GM21528 (cell line): Measurements from ENCODE around the gene STEAP1B.
"Not testable (repeated sequence)": the region's sequence is repeated elsewhere in the genome, so short reads cannot be mapped to it uniquely, and the experiment has no call there.

Experiments used
- ATAC-seq: cut with Tn5 transposase; IDR thresholded peaks from one replicate; pipeline ENCODE4 v1.9.1; 2021; ENCODE audit warnings: mild to moderate bottlenecking, moderate library complexity; ENCODE audit not compliant: unreplicated experiment, low FRiP score

The STEAP1B gene

DNA sequence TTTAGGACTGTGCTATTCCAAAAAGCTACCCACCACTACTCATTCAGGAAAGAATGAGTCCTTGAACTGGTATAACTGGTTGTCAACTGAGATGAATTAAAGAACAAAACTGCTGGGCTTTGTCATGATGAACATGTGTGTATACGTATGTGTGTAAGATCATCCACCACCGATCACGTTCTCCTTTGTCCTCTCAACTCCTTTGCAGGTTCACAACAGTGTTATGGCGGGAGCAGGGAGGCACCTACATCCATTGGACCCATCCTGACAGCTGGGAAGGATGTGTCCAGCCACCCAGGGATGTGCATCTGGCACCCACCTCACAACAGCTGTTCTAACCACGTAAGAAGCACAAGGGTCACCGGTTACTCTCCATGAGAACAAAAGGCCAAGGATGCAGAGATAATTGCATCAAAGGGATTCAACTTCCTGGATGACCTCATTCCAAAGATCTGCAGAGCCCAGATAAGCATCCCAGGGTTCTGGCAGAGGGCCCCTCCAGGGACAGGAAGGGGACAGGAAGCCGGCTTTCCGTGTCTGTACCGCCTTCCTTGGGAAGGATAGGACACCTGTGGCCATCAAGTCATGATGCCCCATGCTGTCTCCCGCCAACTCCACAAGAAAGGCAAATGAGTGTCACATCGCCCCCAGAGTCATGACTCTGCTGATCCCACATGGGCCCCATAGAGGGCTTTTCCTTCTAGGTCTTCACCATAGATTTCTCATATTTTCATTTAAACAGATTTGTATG, 66.1 kb downstream of the STEAP1B start:
- no peak for ATAC-seq

GRCh38 chr7:22433165-22433700, 66.8 kb downstream of the STEAP1B start:
- not testable (repeated sequence) for ATAC-seq

DNA sequence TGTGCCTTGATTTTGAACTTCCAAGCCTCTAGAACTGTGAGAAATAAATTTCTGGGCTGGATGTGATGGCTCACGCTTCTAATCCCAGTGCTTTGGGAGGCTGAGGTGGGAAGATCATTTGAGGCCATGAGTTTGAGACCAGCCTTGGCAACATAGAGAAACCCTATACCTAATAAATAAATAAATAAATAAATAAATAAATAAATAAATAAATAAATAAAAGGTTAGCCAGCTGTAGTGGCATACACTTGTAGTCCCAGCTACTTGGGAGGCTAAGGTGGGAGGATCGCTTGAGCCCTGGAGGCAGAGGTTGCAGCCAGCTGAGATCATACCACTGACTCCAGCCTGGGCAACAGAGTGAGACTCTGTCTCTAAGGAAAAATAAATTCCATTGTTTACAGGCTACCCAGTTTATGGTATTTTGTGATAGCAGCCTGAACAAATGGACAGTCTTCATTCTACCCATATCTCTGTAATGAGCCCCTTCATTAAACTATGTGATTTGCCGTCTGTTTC, 67.7 kb downstream of the STEAP1B start:
- no peak for ATAC-seq

DNA sequence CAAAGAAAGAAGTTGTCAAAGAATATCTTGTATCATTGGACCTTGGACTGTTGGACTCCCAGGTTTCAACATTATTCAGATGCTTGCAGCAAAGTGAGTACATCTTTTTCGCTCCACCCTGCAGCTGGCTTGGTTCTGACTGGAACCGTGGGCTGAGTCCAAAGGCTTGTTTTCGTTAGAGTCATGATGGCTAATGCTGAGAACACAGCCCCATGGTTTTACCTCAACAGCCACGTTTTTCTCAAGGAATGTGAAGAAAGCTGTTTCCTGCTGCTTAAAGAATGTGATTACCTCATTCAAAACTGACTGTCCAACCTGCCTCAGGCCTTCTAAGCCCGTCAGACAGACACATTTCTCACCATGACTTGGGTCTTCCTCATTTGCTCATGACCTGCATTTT, 69.5 kb downstream of the STEAP1B start:
- ATAC-seq, result no peak

DNA sequence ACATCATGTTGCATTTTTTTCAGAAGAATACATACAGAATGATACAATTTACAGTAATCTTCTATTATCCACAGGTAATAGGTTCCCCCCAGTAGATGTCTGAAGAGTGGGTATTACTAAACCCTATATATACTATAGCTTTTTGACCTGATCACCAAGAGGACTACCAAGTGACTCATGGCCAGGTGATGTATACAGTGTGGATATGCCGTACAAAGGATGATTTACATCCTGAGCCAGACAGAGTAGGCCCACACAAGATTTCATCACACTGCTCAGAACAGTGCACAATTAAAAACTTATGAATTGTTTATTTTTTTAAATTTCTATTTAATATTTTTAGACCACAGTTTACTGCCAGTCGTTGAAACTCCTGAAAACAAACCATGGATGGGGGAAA, 70.6 kb downstream of the STEAP1B start:
- ATAC-seq, result no peak

DNA sequence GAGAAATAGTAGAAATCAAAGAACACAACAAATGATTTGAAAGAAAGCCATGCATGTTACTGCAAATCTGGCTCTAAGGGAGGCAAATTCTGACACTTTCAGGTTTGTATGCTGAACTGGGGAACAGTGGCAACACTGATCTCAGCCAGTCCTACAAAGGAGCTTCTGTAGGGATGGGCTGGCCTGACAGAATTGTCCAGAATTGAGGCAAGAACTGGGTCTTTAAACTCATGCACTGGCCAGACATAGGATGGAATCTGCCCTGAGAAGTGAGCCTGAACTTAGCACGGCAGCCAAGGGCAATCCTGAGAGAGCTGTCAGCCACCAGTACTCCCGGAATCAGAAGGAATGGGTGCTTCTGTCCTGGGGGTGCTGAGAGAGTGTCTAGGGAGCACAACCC, 72.1 kb downstream of the STEAP1B start:
- ATAC-seq, result no peak

GRCh38 chr7:22427104-22427503, 72.9 kb downstream of the STEAP1B start:
- ATAC-seq, result no peak

DNA sequence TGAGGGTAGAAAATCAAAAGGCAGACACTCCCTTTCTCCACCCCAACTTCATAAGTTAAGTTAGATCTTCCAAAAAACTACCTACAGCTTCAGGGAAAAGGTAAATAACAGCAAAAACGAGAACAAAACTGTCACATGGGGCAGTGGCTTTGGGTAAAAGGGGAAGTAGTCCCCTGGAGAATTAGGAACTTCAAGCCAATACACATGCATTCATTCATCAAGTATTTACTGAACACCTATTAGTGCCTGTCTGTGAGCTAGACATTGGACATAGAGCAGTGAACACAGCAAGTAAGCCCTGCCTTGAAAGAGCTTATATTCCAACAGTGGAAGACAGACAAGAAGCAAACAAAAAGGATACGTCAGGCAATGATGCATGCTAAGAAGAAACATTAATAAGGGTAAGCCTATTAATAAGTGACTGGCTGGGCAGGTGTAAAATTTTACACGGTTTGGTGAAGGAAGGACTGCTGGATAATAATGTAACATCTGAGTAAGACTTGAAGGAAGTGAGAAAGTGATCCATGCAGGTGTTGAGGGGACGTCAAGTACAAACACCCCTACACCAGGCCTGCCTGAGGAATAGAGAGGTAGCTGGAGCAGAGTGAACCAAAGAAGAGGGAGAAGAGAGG, 73.4 kb downstream of the STEAP1B start:
- no peak for ATAC-seq

- ATAC-seq, result no peak
Observed at GRCh38 chr7:22425361-22425760, 74.6 kb downstream of the STEAP1B start.

GRCh38 chr7:22422831-22423615, 77.0 kb downstream of the STEAP1B start:
- no peak for ATAC-seq

DNA sequence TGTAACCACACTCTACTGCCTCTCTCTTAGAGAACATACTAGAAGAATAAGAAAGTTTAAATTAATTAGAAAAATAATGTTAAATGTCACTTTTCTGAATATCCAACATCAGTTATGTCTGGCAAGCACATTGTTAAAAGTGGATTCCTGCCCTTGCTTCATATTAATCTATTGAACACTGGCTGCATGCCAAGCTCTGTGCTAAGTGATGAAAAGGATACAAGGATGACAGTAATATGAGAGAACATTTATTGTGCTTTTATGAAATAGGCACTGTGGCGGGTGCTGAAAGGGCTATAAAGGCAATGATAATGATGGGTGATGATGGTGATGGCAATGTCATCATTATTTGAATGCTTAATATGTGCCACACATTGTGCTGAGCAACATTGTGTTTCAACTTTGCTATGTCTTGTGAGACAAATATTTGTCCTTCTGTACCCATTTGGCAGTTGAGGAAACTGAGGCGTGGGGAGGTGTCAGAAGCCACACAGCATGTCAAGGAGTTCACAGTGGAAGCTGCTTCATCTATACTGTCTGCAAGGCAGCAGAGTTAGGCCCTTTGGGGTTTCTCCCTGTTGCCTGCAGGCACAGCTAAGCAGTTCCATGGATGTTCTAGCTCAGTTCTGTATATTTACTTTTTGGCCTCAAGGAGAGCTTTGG, 78.9 kb downstream of the STEAP1B start:
- no peak for ATAC-seq

GRCh38 chr7:22420008-22420407, 80.0 kb downstream of the STEAP1B start:
- no peak for ATAC-seq

- no peak for ATAC-seq
Observed at GRCh38 chr7:22419488-22419887, 80.5 kb downstream of the STEAP1B start.

GRCh38 chr7:22418251-22419046, 81.5 kb downstream of the STEAP1B start:
- ATAC-seq, result no peak

- no peak for ATAC-seq
Observed at GRCh38 chr7:22417841-22418240, 82.1 kb downstream of the STEAP1B start.

DNA sequence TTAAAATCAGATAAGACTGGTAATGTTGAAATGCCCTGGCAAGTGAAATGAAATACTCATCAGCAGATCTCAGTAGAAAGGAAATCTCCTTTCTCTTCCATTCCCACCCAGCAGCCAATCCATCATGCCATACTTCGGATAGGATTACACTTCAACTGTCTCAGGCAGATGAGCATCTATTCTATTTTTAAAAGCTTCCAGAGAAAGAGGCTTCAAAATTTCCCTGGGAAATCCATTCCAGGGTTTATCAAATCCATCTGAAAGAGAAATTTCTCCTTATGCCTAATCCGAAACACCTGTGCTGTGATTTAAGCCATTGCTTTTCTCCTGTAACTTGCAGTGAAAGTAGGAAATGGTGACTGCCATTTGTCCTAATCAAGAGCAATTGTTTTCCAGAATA, 82.6 kb downstream of the STEAP1B start:
- no peak for ATAC-seq

DNA sequence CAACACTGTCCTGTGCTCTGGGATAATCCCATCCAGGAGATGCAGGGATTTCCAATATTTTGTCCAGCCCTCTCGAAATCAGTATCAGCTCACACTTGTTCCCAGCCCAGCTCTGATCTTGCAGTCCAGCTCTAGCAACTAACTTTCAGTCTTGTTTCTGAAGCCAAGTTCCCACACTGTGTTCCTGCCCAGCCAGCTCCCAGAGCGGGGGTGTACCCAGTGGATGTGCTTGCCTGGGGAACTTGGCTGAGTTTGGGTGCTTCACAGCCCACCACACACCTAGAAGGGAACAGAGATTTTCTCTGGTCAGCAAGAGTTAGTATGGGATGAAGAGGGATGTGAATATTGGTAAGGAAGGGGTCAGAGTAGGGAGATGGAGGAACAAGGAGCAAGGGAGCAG, 85.6 kb downstream of the STEAP1B start:
- ATAC-seq, result no peak

DNA sequence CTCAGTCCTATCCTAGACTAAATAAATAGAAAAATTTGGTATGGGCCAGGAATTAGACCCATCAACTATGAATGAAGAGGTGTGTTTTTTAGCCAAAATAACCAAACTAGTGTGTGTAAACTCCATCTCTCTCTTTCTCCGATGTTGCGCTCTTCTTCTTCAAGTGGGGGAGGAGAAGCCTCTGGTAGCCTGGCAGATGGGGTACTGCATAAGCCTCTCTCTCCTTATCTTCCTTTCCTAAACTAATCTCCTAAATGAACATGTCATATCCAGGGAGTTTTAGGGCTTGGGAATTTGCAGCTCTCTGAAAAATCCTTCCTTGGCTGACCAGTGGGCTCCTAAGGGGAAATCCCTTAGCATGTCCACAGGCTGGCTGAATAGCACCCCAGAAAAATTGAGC, 86.8 kb downstream of the STEAP1B start:
- ATAC-seq, result no peak

- no peak for ATAC-seq
Observed at GRCh38 chr7:22411977-22412693, 87.9 kb downstream of the STEAP1B start.
